ENCODE measurements around the gene CXCL11. TPM values are rescaled to one million over a fixed set of nuclear protein-coding genes. Genes with fewer than 3 reads are reported as not detected.

Gene CXCL11
- total RNA-seq, 1 donor from 2014 or later, result not detected

DNA sequence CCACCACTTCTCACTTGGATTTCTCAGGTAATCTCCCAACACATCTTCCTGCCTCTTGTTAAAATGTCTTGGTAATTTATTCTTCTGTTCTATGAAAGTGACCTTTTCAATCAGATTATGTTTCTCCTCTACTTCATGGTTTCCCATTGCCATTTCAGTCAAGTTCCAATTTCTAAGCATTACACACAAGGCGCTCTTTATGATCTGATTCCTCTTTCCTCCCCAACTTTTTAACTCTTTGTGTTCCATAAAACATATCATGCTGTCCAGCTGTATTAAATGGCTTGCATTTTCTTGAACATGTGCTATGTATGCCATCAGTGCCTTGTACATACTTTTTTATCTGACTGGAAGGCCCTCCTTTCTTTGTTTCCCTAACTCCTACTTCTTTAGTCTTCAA lies 25.6 kb upstream of the CXCL11 start:
- H3K4me3 Mint-ChIP-seq (ENCODE audit: low read depth), result no peak overlapping the region
- DNase-seq (ENCODE audit: low spot score, unreplicated experiment), result no peak
- H3K4me1 Mint-ChIP-seq (ENCODE audit: low read depth), result peaks cover 7% of the 10 kb centered on the region
- no peaks in the 10 kb centered on the region for H3K27me3 Mint-ChIP-seq
- peaks cover 6% of the 10 kb centered on the region for H3K9me3 Mint-ChIP-seq (ENCODE audit: low read depth)
- no peak overlapping the region for H3K27ac Mint-ChIP-seq
- no peaks in the 10 kb centered on the region for H3K36me3 Mint-ChIP-seq (ENCODE audit: insufficient read depth)
- TF ChIP-seq, protein P1, sequence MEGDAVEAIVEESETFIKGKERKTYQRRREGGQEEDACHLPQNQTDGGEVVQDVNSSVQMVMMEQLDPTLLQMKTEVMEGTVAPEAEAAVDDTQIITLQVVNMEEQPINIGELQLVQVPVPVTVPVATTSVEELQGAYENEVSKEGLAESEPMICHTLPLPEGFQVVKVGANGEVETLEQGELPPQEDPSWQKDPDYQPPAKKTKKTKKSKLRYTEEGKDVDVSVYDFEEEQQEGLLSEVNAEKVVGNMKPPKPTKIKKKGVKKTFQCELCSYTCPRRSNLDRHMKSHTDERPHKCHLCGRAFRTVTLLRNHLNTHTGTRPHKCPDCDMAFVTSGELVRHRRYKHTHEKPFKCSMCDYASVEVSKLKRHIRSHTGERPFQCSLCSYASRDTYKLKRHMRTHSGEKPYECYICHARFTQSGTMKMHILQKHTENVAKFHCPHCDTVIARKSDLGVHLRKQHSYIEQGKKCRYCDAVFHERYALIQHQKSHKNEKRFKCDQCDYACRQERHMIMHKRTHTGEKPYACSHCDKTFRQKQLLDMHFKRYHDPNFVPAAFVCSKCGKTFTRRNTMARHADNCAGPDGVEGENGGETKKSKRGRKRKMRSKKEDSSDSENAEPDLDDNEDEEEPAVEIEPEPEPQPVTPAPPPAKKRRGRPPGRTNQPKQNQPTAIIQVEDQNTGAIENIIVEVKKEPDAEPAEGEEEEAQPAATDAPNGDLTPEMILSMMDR (IDR thresholded peaks at IDR 0.05; ENCODE audit: unreplicated experiment), result no peak

DNA sequence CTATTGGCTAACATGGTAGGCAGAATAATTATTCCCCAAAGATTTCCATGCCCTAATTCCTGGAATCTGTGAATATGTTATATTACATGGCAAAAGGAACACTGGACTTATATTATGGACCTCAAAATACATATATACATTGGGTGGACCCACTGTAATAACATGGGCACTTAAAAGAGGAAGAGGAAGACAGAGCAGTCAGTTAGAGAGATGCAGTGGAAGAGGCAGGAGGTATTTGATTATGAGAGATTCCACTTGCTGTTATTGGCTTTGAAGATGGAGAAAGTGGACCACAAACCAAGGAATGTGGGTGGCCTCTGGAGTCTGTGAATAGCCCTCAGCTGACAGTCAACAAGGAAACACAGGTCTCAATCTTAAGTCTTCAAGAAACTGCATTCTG lies 24.6 kb upstream of the CXCL11 start:
- Mint-ChIP-seq H3K4me1 (ENCODE audit: low read depth) (peaks cover 11% of the 10 kb centered on the region), H3K27ac (no peak overlapping the region), H3K27me3 (no peaks in the 10 kb centered on the region), H3K9me3 (ENCODE audit: low read depth) (peaks cover 6% of the 10 kb centered on the region), H3K36me3 (ENCODE audit: insufficient read depth) (no peaks in the 10 kb centered on the region), H3K4me3 (ENCODE audit: low read depth) (no peak overlapping the region)
- TF ChIP-seq, protein P1 (IDR thresholded peaks at IDR 0.05; ENCODE audit: unreplicated experiment), result no peak
- no peak for DNase-seq (ENCODE audit: low spot score, unreplicated experiment)

DNA sequence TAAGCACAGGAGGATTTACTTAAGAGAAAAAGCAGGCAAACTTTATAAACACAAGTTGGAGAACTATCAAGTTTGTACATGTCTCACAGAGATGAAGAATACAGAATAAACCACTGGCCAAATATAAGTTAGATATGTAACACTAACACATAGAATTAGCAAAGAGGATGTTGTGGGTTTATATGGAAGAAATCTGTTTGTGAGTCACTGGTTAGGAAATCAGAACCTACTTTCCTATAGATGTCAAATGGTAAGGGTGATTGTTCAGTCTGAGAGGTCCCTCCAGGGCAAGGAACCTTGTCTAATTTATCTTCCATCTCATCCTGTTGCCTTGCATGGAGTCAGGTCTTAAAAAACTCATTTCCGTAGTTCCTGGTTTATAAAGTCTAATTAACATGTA lies 23.9 kb upstream of the CXCL11 start:
- H3K9me3 Mint-ChIP-seq (ENCODE audit: low read depth), result peaks cover 6% of the 10 kb centered on the region
- no peak for DNase-seq (ENCODE audit: low spot score, unreplicated experiment)
- no peak overlapping the region for H3K4me3 Mint-ChIP-seq (ENCODE audit: low read depth)
- no peak overlapping the region for H3K27ac Mint-ChIP-seq
- TF ChIP-seq, protein P1 (IDR thresholded peaks at IDR 0.05; ENCODE audit: unreplicated experiment), result no peak
- peaks cover 17% of the 10 kb centered on the region for H3K4me1 Mint-ChIP-seq (ENCODE audit: low read depth)
- no peaks in the 10 kb centered on the region for H3K27me3 Mint-ChIP-seq
- H3K36me3 Mint-ChIP-seq (ENCODE audit: insufficient read depth), result no peaks in the 10 kb centered on the region

DNA sequence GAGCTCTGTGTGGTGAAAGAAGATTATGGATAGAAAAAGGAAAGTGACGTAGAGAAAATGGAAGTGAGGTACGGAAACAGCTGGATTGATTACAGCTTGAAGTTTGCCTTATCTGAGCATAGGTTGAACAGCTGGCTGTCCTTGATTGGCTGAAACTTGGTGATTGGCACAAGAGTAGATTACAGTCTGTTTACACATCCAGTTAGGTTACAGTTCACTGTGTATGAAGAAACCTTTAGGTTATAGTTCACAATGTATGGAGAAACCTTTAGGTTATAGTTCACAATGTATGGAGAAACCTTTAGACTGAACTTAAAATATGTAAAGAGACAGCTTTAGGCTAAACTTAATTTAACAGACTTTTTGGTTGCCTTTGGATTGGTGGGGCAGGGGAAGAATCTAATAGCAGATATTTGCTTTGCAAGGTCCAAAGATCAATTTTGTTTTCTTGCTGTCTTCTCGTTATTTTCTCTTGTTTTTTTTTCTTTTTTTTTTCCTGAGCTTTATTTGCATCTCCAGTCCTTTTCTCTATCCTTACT lies 23.1 kb upstream of the CXCL11 start:
- TF ChIP-seq, protein P1 (IDR thresholded peaks at IDR 0.05; ENCODE audit: unreplicated experiment), result no peak
- Mint-ChIP-seq H3K27ac (peak overlapping the region; percentile 85), H3K9me3 (ENCODE audit: low read depth) (peaks cover 6% of the 10 kb centered on the region), H3K4me1 (ENCODE audit: low read depth) (peaks cover 18% of the 10 kb centered on the region), H3K36me3 (ENCODE audit: insufficient read depth) (no peaks in the 10 kb centered on the region), H3K27me3 (no peaks in the 10 kb centered on the region), H3K4me3 (ENCODE audit: low read depth) (no peak overlapping the region)
- DNase-seq (ENCODE audit: low spot score, unreplicated experiment), result no peak

DNA sequence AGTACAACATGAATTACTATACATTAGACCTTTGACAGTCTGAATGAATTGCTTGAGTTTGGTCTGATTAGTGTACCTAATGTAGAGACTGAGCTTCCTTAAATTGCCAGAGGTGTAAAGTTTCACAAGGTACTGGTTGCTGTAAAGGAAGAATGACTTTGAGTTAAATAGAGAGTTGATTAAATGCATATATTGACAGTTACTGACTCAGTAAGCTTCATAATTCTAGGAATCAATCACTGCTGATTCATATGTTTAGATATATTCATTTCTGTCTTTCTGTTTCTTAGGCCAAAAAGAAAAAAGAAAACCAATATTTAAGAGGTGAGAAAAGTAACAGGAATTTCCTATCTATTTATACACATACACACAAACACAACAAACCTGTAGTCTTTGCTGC lies 22.4 kb upstream of the CXCL11 start:
- no peak for DNase-seq (ENCODE audit: low spot score, unreplicated experiment)
- H3K27me3 Mint-ChIP-seq, result no peaks in the 10 kb centered on the region
- H3K27ac Mint-ChIP-seq, result no peak overlapping the region
- H3K4me1 Mint-ChIP-seq (ENCODE audit: low read depth), result peaks cover 22% of the 10 kb centered on the region
- H3K36me3 Mint-ChIP-seq (ENCODE audit: insufficient read depth), result no peaks in the 10 kb centered on the region
- peaks cover 6% of the 10 kb centered on the region for H3K9me3 Mint-ChIP-seq (ENCODE audit: low read depth)
- no peak overlapping the region for H3K4me3 Mint-ChIP-seq (ENCODE audit: low read depth)
- TF ChIP-seq, protein P1 (IDR thresholded peaks at IDR 0.05; ENCODE audit: unreplicated experiment), result no peak
